HCT116 (cell line): Measurements from ENCODE around the gene HSD3B7. TPM values are rescaled to one million over a fixed set of nuclear protein-coding genes. Genes with fewer than 3 reads are reported as not detected.
A peak's percentile ranks its signal among the peaks of the same experiment; 100 is the strongest.

ENCODE experiments used
- ATAC-seq: fragments of 200-7000 bp; cut with Tn5 transposase; 2 replicates; pipeline ENCODE4 v1.9.1; 2020; ENCODE audit warnings: mild to moderate bottlenecking, moderate library complexity
- BruUV-seq: library from RNA; stranded (reverse); fragments of 400-500 nt; replicated peaks from 2 replicates; lab custom pipeline; 2021; lab: Mats Ljungman, UMichigan
- CTCF ChIA-PET: fragments of 300-600 bp; sonication (Branson Sonifier 250); formaldehyde crosslinking; loops from one replicate; lab custom pipeline; 2021; ENCODE audit warnings: antibody characterized with exemption; lab: Charles Lee
- POLR2A ChIA-PET: fragments of 300-600, 350-600 bp; sonication (Branson Sonifier 250); formaldehyde crosslinking; loops from one replicate; lab custom pipeline; 2021; ENCODE audit warnings: antibody characterized with exemption; lab: Charles Lee
- RAD21 ChIA-PET, 2 experiments: fragments of 300-600 bp; sonication (Branson Sonifier 250); formaldehyde crosslinking; loops; one replicate each; lab custom pipeline; 2023; ENCODE audit warnings: low total read pairs in 2 of 2; ENCODE audit not compliant: uncharacterized antibody in 2 of 2, unreplicated experiment in 2 of 2, low non-redundant PET in 1 of 2; lab: Charles Lee
- DNase-seq: peaks from one replicate; pipeline ENCODE4 v3.0.0-alpha.2; 2010; ENCODE audit warnings: low read depth, low spot score
- H2AFZ ChIP-seq: fragments of 200-600 bp; shearing (Covaris generic), sonication (generic); 2 replicates; pipeline ENCODE4 v1.6.1; 2017; ENCODE audit warnings: low read depth, mixed run types, mixed read lengths, antibody characterized with exemption, low read length; ENCODE audit not compliant: poor library complexity, severe bottlenecking
- H3K27ac ChIP-seq: 2 replicates; pipeline ENCODE4 v1.5.1; 2012; ENCODE audit warnings: low read depth, low read length
- H3K27me3 ChIP-seq: fragments of 200-600 bp; sonication (generic); 2 replicates; pipeline ENCODE4 v1.6.1; 2016; ENCODE audit warnings: mixed run types, low read length, mixed read lengths; ENCODE audit not compliant: insufficient read depth
- H3K36me3 ChIP-seq, 2 experiments: fragments of 200-500 bp in 1 of 2; fragments of 200-600 bp in 1 of 2; sonication (Bioruptor generic) in 1 of 2; sonication (generic) in 1 of 2; 2 replicates each; pipeline versions ENCODE4 v1.5.1 to v1.6.1; 2014 to 2016; ENCODE audit warnings: low read length in 2 of 2, inconsistent platforms in 1 of 2, mixed read lengths in 1 of 2, mixed run types in 1 of 2; ENCODE audit not compliant: insufficient read depth in 2 of 2, control insufficient read depth in 1 of 2
- H3K4me1 ChIP-seq, 2 experiments: fragments of 200-600 bp in 1 of 2; sonication (generic) in 1 of 2; 2 replicates each; pipeline versions ENCODE4 v1.5.1 to v1.6.1; 2012 to 2017; ENCODE audit warnings: low read length in 2 of 2, inconsistent platforms in 1 of 2, mild to moderate bottlenecking in 1 of 2, mixed read lengths in 1 of 2, mixed run types in 1 of 2, moderate library complexity in 1 of 2; ENCODE audit not compliant: insufficient read depth in 2 of 2, control insufficient read depth in 1 of 2
- H3K4me2 ChIP-seq: fragments of 200-600 bp; sonication (generic); 2 replicates; pipeline ENCODE4 v1.6.1; 2017; ENCODE audit warnings: mixed run types, low read length, mixed read lengths
- H3K4me3 ChIP-seq, 2 experiments: fragments of 200-600 bp in 1 of 2; sonication (generic) in 1 of 2; replicated peaks in 1 of 2; 2 replicates each; pipeline ENCODE4 v1.5.1; 2011 to 2016; ENCODE audit warnings: low read length in 2 of 2, control low read depth in 1 of 2, low read depth in 1 of 2, mild to moderate bottlenecking in 1 of 2, mixed read lengths in 1 of 2, mixed run types in 1 of 2
- H3K79me2 ChIP-seq: fragments of 200-600 bp; sonication (generic); 2 replicates; pipeline ENCODE4 v1.6.1; 2017; ENCODE audit warnings: mild to moderate bottlenecking, mixed run types, low read length, moderate library complexity, mixed read lengths; ENCODE audit not compliant: insufficient read depth
- H3K9ac ChIP-seq: fragments of 200-600 bp; sonication (generic); 2 replicates; pipeline ENCODE4 v1.6.1; 2016; ENCODE audit warnings: low read length, mixed read lengths
- H3K9me2 ChIP-seq: fragments of 200-600 bp; sonication (generic), shearing (Covaris generic); 2 replicates; pipeline ENCODE4 v1.6.1; 2017; ENCODE audit warnings: mixed run types, mild to moderate bottlenecking, moderate library complexity; ENCODE audit not compliant: insufficient read depth
- H3K9me3 ChIP-seq, 2 experiments: fragments of 200-500 bp in 1 of 2; fragments of 200-600 bp in 1 of 2; sonication (Bioruptor generic) in 1 of 2; sonication (generic) in 1 of 2; 2 replicates each; pipeline ENCODE4 v1.6.1; 2014 to 2017; ENCODE audit warnings: low read length in 2 of 2, mixed read lengths in 2 of 2, inconsistent platforms in 1 of 2, low read depth in 1 of 2, mild to moderate bottlenecking in 1 of 2, mixed run types in 1 of 2, moderate library complexity in 1 of 2; ENCODE audit not compliant: control insufficient read depth in 1 of 2, insufficient read depth in 1 of 2
- H4K20me1 ChIP-seq: fragments of 200-600 bp; sonication (generic), shearing (Covaris generic); 2 replicates; pipeline ENCODE4 v1.6.1; 2017; ENCODE audit warnings: mixed run types, mild to moderate bottlenecking, moderate library complexity; ENCODE audit not compliant: insufficient read depth
- ATF3 ChIP-seq: IDR thresholded peaks from 2 replicates; pipeline ENCODE4 v1.6.1; 2012
- CBX3 ChIP-seq: IDR thresholded peaks from 2 replicates; pipeline ENCODE4 v1.6.1; 2012; ENCODE audit warnings: low read depth
- CEBPB ChIP-seq: IDR thresholded peaks from 2 replicates; pipeline ENCODE4 v1.6.1; 2012; ENCODE audit warnings: low read depth
- CTCF ChIP-seq, 3 experiments: fragments of 200-600 bp in 1 of 3; sonication (generic) in 1 of 3; IDR thresholded peaks in 2 of 3; conservative IDR thresholded peaks in 1 of 3; 2 replicates each; pipeline ENCODE4 v1.5.1; 2012 to 2017; ENCODE audit warnings: low read depth in 2 of 3, low read length in 2 of 3, antibody characterized with exemption in 1 of 3, borderline replicate concordance in 1 of 3, control low read depth in 1 of 3, mild to moderate bottlenecking in 1 of 3, mixed read lengths in 1 of 3, mixed run types in 1 of 3, moderate library complexity in 1 of 3; ENCODE audit not compliant: insufficient read depth in 1 of 3
- EZH2 ChIP-seq: fragments of 200-600 bp; sonication (generic); IDR thresholded peaks from 2 replicates; pipeline ENCODE4 v1.6.1; 2017; ENCODE audit warnings: antibody characterized with exemption, mixed run types
- FOSL1 ChIP-seq: IDR thresholded peaks from 2 replicates; pipeline ENCODE4 v1.6.1; 2012; ENCODE audit warnings: low read depth
- REST ChIP-seq: IDR thresholded peaks from 2 replicates; pipeline ENCODE4 v1.6.1; 2012; ENCODE audit warnings: low read depth
- ZFX ChIP-seq: fragments of 450-650 bp; IDR thresholded peaks from 2 replicates; pipeline ENCODE4 v1.6.1; 2017
- ZNF274 ChIP-seq: fragments of 200-500 bp; sonication (Bioruptor generic); IDR thresholded peaks from 2 replicates; pipeline ENCODE4 v1.6.1; 2014; ENCODE audit warnings: mild to moderate bottlenecking, low read depth, low read length, inconsistent platforms
- intact Hi-C: fragments of 100-400 bp; cut with micrococcal nuclease; formaldehyde crosslinking; loops from 2 replicates; pipeline ENCODE4 v1.10.0; 2022
- total RNA-seq: library from RNA; stranded (reverse); gene quantifications from one replicate; pipeline ENCODE4 v1.2.1, GENCODE V29; 2021; ENCODE audit not compliant: unreplicated experiment

Gene HSD3B7
- total RNA-seq, 1 experiment from 2014 or later: 8.6 TPM

- TF ChIP-seq ZFX: no peak
- peak; percentile 16 to 66 (median 59); a peak in 4 of 6 replicates for TF ChIP-seq CTCF (IDR thresholded peaks at IDR 0.05 in 2 of 3, conservative IDR thresholded peaks at IDR 0.05 in 1 of 3; ENCODE audit: borderline replicate concordance in 1 of 3, insufficient read depth in 1 of 3, low read depth in 2 of 3, low read length in 2 of 3)
These were observed 7.5 kb upstream of the HSD3B7 start for GRCh38 chr16:30977502-30977901.

GRCh38 chr16:30979170-30980022 is 5.6 kb upstream of the HSD3B7 start:
- H3K9me3 ChIP-seq: no peaks in the 10 kb centered on the region
- ChIA-PET POLR2A (no interaction called here), RAD21 (no interaction called here), CTCF (no interaction called here)
- peaks cover 11 to 24% of the 10 kb centered on the region in 2 experiments; a peak in 3 of 4 replicates for H3K36me3 ChIP-seq
- intact Hi-C loops: loop anchor here (10.0 kb wide), 1 partner anchor 715 kb away; no protein-coding TSS in a partner anchor
- peaks cover 3% of the 10 kb centered on the region; the same call in 1 of the 2 replicates for H3K79me2 ChIP-seq
- H3K27ac ChIP-seq: no peak overlapping the region
- H3K9ac ChIP-seq: no peak overlapping the region
- H3K9me2 ChIP-seq: no peaks in the 10 kb centered on the region
- no TSS peak for BruUV-seq
- TF ChIP-seq FOSL1 (no peak), EZH2 (no peak), REST (no peak), CBX3 (no peak), ZNF274 (no peak), CEBPB (no peak), ATF3 (no peak), ZFX (no peak)
- no peak overlapping the region for H3K4me2 ChIP-seq
- no peak for DNase-seq
- H4K20me1 ChIP-seq: no peaks in the 10 kb centered on the region
- no peak overlapping the region for H3K4me3 ChIP-seq
- no peak overlapping the region for H2AFZ ChIP-seq
- no peaks in the 10 kb centered on the region for H3K4me1 ChIP-seq
- ATAC-seq: no peak
- no peaks in the 10 kb centered on the region for H3K27me3 ChIP-seq

More at GRCh38 chr16:30977502-30977901, 7.5 kb upstream of the HSD3B7 start:
- ATAC-seq: peak; percentile 62; the same call in 1 of the 2 replicates
- no peaks in the 10 kb centered on the region for H3K27me3 ChIP-seq
- H3K36me3 ChIP-seq: peaks cover 20 to 40% of the 10 kb centered on the region in 2 experiments; a peak in 3 of 4 replicates
- no peaks in the 10 kb centered on the region for H3K4me1 ChIP-seq
- POLR2A ChIA-PET: no interaction called here
- intact Hi-C loops: no loop called here
- H2AFZ ChIP-seq: no peak overlapping the region
- RAD21 ChIA-PET: no interaction called here
- H3K4me3 ChIP-seq: no peak overlapping the region
- peaks cover 3% of the 10 kb centered on the region; the same call in 1 of the 2 replicates for H3K79me2 ChIP-seq
- DNase-seq: no peak
- BruUV-seq: no TSS peak
- H3K9me2 ChIP-seq: no peaks in the 10 kb centered on the region
- CTCF ChIA-PET: interaction anchor here (0.6 kb wide), 1 partner anchor 164 kb away, joined by 3 read pairs; no protein-coding TSS in a partner anchor
- H3K9me3 ChIP-seq: no peaks in the 10 kb centered on the region
- no peaks in the 10 kb centered on the region for H4K20me1 ChIP-seq
- H3K27ac ChIP-seq: no peak overlapping the region
- no peak overlapping the region for H3K4me2 ChIP-seq
- no peak overlapping the region for H3K9ac ChIP-seq
